Mucosa of descending colon (tissue), 3 donors: Measurements from ENCODE around the gene HUNK. TPM values are rescaled to one million over a fixed set of nuclear protein-coding genes. Genes with fewer than 3 reads are reported as not detected.

Experiments
- ATAC-seq: fragments of 200-7000 bp; cut with Tn5 transposase; one replicate; pipeline ENCODE4 v1.9.1; 2020; ENCODE audit warnings: mild to moderate bottlenecking, moderate library complexity
- DNase-seq, 3 donors: peaks; one replicate each; pipeline ENCODE4 v3.0.0-alpha.2; 2020
- H3K36me3 ChIP-seq: fragments of 200-600 bp; one replicate; pipeline ENCODE4 v1.8.0; 2021; ENCODE audit warnings: low read depth, mild to moderate bottlenecking
- H3K4me1 ChIP-seq: fragments of 200-600 bp; one replicate; pipeline ENCODE4 v1.8.0; 2021; ENCODE audit warnings: low read depth, mild to moderate bottlenecking
- H3K4me3 ChIP-seq: fragments of 200-600 bp; one replicate; pipeline ENCODE4 v1.8.0; 2021; ENCODE audit warnings: mild to moderate bottlenecking
- H3K9me3 ChIP-seq: fragments of 200-600 bp; one replicate; pipeline ENCODE4 v1.8.0; 2021; ENCODE audit warnings: mild to moderate bottlenecking
- intact Hi-C, 2 donors: fragments of 100-400 bp; cut with DNase I in 1 of 2; cut with micrococcal nuclease in 1 of 2; formaldehyde crosslinking; loops; one replicate each; pipeline versions ENCODE4 v1.11.0 to v1.11.1; 2022; cut with DNase I, micrococcal nuclease
- total RNA-seq, 3 donors: library from RNA; stranded (reverse); fragmentation: NEBNext Ultra II Directional in 2 of 3; extraction: Animal tissue kit (Norgen Biotek cat#: 25700) in 2 of 3; gene quantifications; one replicate each; pipeline versions ENCODE4 v1.2.1 to v1.2.4, GENCODE V29; 2021 to 2023
- TF ChIP-seq, protein P1 (sequence below): fragments of 200-600 bp; IDR thresholded peaks from one replicate; pipeline ENCODE4 v1.8.0; 2022; ENCODE audit warnings: antibody characterized with exemption, mild to moderate bottlenecking
- donor health status: DM: no; HTN: no; CAD: no; lungs with moderate emphysema.
- donor health status: DM: no; HTN: no; CAD: no.
- donor health status: DM: no; HTN: yes; CAD: no.

Gene HUNK
- total RNA-seq, 3 donors from 2014 or later = 3.8 to 12.3 (median 11.0) TPM

DNA sequence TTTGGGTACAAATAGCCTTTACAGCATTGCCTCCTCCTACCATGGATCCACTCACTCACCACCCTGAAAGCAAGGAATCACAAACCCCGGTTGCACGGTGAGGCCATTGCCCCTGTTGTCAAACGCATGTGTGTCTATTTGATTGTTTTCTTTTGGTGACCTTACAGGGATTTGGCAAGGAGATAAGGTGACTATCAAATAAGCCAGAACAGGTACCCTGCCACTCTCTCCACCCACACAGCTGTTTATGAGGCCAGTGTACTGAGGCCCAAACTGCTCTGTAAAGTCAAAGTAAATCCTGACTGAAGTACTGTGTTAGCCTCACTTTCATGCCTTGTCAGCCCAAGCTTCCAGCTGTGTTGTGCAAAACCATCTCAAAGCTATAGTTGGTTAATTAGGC is 136.4 kb downstream of the HUNK start:
- TF ChIP-seq, protein P1, sequence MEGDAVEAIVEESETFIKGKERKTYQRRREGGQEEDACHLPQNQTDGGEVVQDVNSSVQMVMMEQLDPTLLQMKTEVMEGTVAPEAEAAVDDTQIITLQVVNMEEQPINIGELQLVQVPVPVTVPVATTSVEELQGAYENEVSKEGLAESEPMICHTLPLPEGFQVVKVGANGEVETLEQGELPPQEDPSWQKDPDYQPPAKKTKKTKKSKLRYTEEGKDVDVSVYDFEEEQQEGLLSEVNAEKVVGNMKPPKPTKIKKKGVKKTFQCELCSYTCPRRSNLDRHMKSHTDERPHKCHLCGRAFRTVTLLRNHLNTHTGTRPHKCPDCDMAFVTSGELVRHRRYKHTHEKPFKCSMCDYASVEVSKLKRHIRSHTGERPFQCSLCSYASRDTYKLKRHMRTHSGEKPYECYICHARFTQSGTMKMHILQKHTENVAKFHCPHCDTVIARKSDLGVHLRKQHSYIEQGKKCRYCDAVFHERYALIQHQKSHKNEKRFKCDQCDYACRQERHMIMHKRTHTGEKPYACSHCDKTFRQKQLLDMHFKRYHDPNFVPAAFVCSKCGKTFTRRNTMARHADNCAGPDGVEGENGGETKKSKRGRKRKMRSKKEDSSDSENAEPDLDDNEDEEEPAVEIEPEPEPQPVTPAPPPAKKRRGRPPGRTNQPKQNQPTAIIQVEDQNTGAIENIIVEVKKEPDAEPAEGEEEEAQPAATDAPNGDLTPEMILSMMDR = no peak
- Histone ChIP-seq H3K4me1 (no peaks in the 10 kb centered on the region), H3K9me3 (no peaks in the 10 kb centered on the region), H3K36me3 (no peaks in the 10 kb centered on the region), H3K4me3 (no peak overlapping the region)
- no peak for ATAC-seq
- intact Hi-C loops = no loop called here
- DNase-seq = no peak

DNA sequence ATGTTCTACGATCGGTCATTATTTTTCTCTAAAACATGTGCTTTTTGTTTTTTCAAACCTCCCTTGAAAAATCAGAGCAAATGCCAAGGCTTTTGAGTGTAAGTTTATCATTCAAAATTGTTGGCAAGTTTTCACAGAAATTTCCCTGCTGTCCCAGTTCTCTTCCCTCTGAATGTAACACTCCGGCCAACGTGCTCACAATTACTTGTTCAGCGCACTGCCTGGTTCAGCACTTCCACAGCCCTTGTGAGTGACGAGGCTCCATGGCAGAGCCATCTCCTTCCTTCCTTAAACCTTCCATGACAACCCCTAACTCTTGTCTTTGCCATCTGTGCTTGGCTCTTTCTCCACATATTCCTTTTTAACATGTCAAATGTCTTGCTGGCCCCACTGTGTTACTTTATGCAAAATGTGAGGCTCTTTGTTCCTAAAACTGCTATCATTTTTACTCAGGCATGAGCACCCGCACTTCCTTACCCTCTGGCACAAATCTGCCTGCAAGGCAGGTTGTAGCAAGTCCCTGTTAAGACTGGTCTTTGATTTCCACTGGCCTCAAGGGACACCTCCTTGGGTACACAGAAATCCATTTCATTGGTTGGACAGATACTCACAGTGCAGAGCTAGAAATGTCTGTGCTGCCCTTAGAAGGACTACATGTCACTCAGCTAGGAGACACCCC is 142.8 kb downstream of the HUNK start:
- DNase-seq (no peak), ATAC-seq (peak; percentile 27)
- TF ChIP-seq, protein P1 = no peak

DNA sequence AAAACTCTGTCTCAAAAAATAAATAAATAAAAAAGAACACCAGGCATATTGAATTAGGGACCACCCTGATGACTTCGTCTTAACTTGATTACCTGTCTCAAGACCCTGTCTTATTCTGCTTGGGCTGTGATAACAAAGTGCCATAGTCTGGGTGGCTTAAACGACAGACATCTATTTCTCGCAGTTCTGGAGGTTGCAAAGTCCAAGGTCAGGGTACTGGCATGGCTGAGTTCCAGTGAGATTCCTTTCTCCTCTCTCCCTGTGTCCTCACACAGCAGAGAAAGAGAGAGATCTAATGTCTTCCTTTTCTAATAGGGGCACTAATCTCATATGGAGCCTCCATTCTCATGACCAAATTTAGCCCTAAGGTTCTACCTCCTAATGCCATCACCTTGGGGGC is 145.6 kb downstream of the HUNK start:
- Histone ChIP-seq H3K36me3 (no peaks in the 10 kb centered on the region), H3K4me1 (no peaks in the 10 kb centered on the region), H3K9me3 (no peaks in the 10 kb centered on the region), H3K4me3 (no peak overlapping the region)
- ATAC-seq = no peak
- TF ChIP-seq, protein P1 = no peak
- intact Hi-C loops = no loop called here
- DNase-seq = no peak

More for the DNA sequence above, 142.8 kb downstream of the HUNK start:
- Histone ChIP-seq H3K4me3 (no peak overlapping the region), H3K9me3 (no peaks in the 10 kb centered on the region), H3K4me1 (no peaks in the 10 kb centered on the region), H3K36me3 (no peaks in the 10 kb centered on the region)
- intact Hi-C loops = no loop called here

DNA sequence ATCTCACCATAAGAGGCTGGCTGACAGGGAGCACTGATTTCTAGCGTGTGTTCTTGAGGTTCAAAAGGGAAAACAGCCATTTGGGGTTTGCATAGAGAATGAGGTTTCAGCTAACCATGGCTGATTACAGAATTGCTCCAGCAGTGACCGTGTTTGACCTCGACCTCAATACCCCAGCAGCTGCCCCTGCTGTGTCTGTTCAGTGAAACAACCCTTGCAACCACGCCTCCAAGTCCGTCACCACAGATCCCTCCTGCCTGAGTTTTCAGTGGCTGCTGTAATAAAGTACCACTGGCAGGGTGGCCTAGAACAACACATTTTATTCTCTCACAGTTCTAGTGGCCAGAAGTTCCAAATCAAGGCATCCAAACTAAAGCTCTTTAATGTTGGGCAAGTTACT is 147.7 kb downstream of the HUNK start:
- intact Hi-C loops = no loop called here
- DNase-seq = no peak
- peak; percentile 33 for ATAC-seq
- Histone ChIP-seq H3K4me3 (no peak overlapping the region), H3K36me3 (no peaks in the 10 kb centered on the region), H3K9me3 (no peaks in the 10 kb centered on the region), H3K4me1 (no peaks in the 10 kb centered on the region)
- TF ChIP-seq, protein P1 = no peak

DNA sequence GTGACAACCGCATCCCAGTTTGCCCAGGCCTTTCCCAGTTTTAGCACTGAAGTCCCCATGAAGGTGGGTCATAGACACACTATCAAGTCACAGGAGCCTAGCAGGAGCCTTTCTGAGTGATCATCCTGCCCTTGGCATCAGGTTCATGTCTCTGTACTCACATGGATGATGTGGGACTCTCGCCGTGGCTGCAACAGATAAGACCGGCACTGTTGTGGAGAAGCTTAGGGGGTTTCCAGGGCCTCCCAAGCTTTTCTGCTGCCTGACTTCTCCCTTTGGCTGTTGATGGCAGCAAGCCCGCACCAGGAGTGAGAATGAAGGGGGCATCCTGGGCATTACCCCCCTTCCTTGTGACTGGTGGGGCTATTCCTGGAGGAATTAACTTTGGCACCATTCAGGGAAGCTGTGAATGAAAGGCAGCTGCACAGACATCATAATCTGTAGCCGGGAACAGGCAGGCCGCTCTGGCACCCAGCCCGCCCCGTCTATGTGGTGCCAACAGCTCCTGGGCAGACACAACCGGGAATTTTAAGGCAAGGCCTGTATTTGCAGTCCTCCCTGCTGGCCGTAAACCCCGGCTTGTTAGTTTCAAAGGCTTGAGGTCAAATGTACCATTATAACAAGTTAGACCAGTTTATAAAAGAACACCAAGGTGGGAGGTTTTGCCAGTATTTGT is 148.6 kb downstream of the HUNK start:
- Histone ChIP-seq H3K36me3 (no peaks in the 10 kb centered on the region), H3K9me3 (no peaks in the 10 kb centered on the region), H3K4me1 (no peaks in the 10 kb centered on the region), H3K4me3 (no peak overlapping the region)
- ATAC-seq (peak; percentile 86), DNase-seq (peak; percentile 56 to 68 (median 59))
- TF ChIP-seq, protein P1 = no peak
- intact Hi-C loops = no loop called here
